K562 (cell line): ENCODE measurements around the gene GINS2. TPM values are rescaled to one million over a fixed set of nuclear protein-coding genes. Genes with fewer than 3 reads are reported as not detected.

ENCODE experiments used
- ATAC-seq: fragments of 200-7000 bp; cut with Tn5 transposase; 3 replicates; pipeline ENCODE4 v1.9.1; 2020; ENCODE audit warnings: moderate library complexity
- BruUV-seq: library from RNA; stranded (reverse); fragments of 400-500 nt; replicated peaks from 2 replicates; lab custom pipeline; 2021; lab: Mats Ljungman, UMichigan
- CTCF ChIA-PET: fragments of 300-600 bp; formaldehyde crosslinking; extraction: SDS; loops from one replicate; lab custom pipeline; 2021; ENCODE audit warnings: low intra/inter-chr PET ratio; lab: Yijun Ruan, JAX
- POLR2A ChIA-PET: fragments of 300-600, 350-650 bp; sonication (Branson Sonifier 250); formaldehyde crosslinking; extraction: SDS; loops from one replicate; lab custom pipeline; 2021; ENCODE audit warnings: antibody characterized with exemption, inconsistent platforms; lab: Yijun Ruan, JAX
- DNase-seq, 4 experiments: peaks; one replicate each; pipeline versions ENCODE4 v3.0.0 to v3.0.0-alpha.2; 2011 to 2018; ENCODE audit warnings: low spot score in 3 of 4, mixed read lengths in 3 of 4; ENCODE audit errors: extremely low read depth in 1 of 4
- FAIRE-seq: peaks from 2 replicates; lab custom pipeline; 2011; peaks lifted over from hg19 to GRCh38; lab: Jason Lieb, UNC
- H2AFZ ChIP-seq: 2 replicates; pipeline ENCODE4 v1.6.0; 2011; ENCODE audit warnings: low read depth, low read length, control low read depth, inconsistent platforms
- H3K27ac ChIP-seq: fragments of 200-600 bp; 3 replicates; pipeline ENCODE4 v1.8.0; 2011; ENCODE audit warnings: low read depth, mild to moderate bottlenecking, control low read depth, inconsistent platforms, low read length, moderate library complexity, mixed read lengths; ENCODE audit errors: extremely low read depth
- H3K27me3 ChIP-seq, 2 experiments: fragments of 300-600 bp in 1 of 2; 2 replicates in 1 of 2; 3 replicates in 1 of 2; pipeline versions ENCODE4 v1.6.0 to v1.8.0; 2011; ENCODE audit warnings: inconsistent platforms in 2 of 2, low read length in 2 of 2, mild to moderate bottlenecking in 1 of 2, mixed read lengths in 1 of 2, moderate library complexity in 1 of 2; ENCODE audit not compliant: control insufficient read depth in 2 of 2, insufficient read depth in 2 of 2
- H3K36me3 ChIP-seq: fragments of 300-600 bp; 3 replicates; pipeline ENCODE4 v1.8.0; 2011; ENCODE audit warnings: mild to moderate bottlenecking, low read length, inconsistent platforms; ENCODE audit not compliant: control insufficient read depth, insufficient read depth
- H3K4me1 ChIP-seq, 2 experiments: fragments of 200-600 bp in 1 of 2; replicated peaks in 1 of 2; 2 replicates in 1 of 2; 3 replicates in 1 of 2; pipeline versions ENCODE4 v1.5.1 to v1.8.0; 2011; ENCODE audit warnings: inconsistent platforms in 2 of 2, low read length in 2 of 2, mild to moderate bottlenecking in 1 of 2, mixed read lengths in 1 of 2, moderate library complexity in 1 of 2; ENCODE audit not compliant: control insufficient read depth in 2 of 2, insufficient read depth in 2 of 2
- H3K4me2 ChIP-seq: 2 replicates; pipeline ENCODE4 v1.6.1; 2011; ENCODE audit warnings: low read length, control low read depth, inconsistent platforms, mixed read lengths; ENCODE audit not compliant: insufficient read depth
- H3K4me3 ChIP-seq: fragments of 200-600 bp; sonication (generic), shearing (Covaris generic); 2 replicates; pipeline ENCODE4 v1.5.1; 2016; ENCODE audit warnings: control low read depth, inconsistent platforms
- H3K79me2 ChIP-seq: fragments of 200-600 bp; 3 replicates; pipeline ENCODE4 v1.8.0; 2011; ENCODE audit warnings: low read length, inconsistent platforms; ENCODE audit not compliant: control insufficient read depth, insufficient read depth
- H3K9ac ChIP-seq, 2 experiments: 2 replicates each; pipeline versions ENCODE4 v1.6.0 to v1.6.1; 2011; ENCODE audit warnings: low read depth in 2 of 2, low read length in 2 of 2, control low read depth in 1 of 2, inconsistent platforms in 1 of 2, mild to moderate bottlenecking in 1 of 2, mixed read lengths in 1 of 2; ENCODE audit not compliant: insufficient read depth in 1 of 2
- H3K9me1 ChIP-seq: one replicate; pipeline ENCODE4 v1.6.0; 2011; ENCODE audit warnings: inconsistent platforms, mild to moderate bottlenecking, low read length, moderate library complexity; ENCODE audit not compliant: control insufficient read depth, insufficient read depth
- H3K9me3 ChIP-seq: replicated peaks from 2 replicates; pipeline ENCODE4 v1.5.1; 2011; ENCODE audit warnings: low read depth, low read length, inconsistent platforms; ENCODE audit not compliant: control insufficient read depth, insufficient read depth
- H4K20me1 ChIP-seq: replicated peaks from 2 replicates; pipeline ENCODE4 v1.6.1; 2011; ENCODE audit warnings: low read length, inconsistent platforms, mixed read lengths; ENCODE audit not compliant: control insufficient read depth, insufficient read depth
- ARNT ChIP-seq, 2 experiments: fragments of 450-650 bp; IDR thresholded peaks; 2 replicates each; pipeline ENCODE4 v1.6.1; 2016; ENCODE audit warnings: mild to moderate bottlenecking in 1 of 2
- BRD4 ChIP-seq: fragments of 200-600 bp; sonication (generic); IDR thresholded peaks from 2 replicates; pipeline ENCODE4 v1.6.1; 2017; ENCODE audit warnings: inconsistent platforms
- POLR2G ChIP-seq: fragments of 200-400 bp; formaldehyde crosslinking; IDR thresholded peaks from 2 replicates; pipeline ENCODE4 v1.6.1; 2017; ENCODE audit warnings: low read depth, mild to moderate bottlenecking, antibody characterized with exemption, low read length, moderate library complexity
- RBFOX2 ChIP-seq: fragments of 200-400 bp; formaldehyde crosslinking; IDR thresholded peaks from 2 replicates; pipeline ENCODE4 v1.6.1; 2017; ENCODE audit warnings: low read depth, mild to moderate bottlenecking, low read length, moderate library complexity
- RBM22 ChIP-seq: fragments of 200-400 bp; formaldehyde crosslinking; IDR thresholded peaks from 2 replicates; pipeline ENCODE4 v1.6.1; 2018; ENCODE audit warnings: low read length, low read depth; ENCODE audit not compliant: poor library complexity, severe bottlenecking
- RBM25 ChIP-seq: fragments of 200-400 bp; formaldehyde crosslinking; IDR thresholded peaks from 2 replicates; pipeline ENCODE4 v1.6.1; 2018; ENCODE audit warnings: low read length, low read depth, moderate library complexity; ENCODE audit not compliant: severe bottlenecking
- SIX5 ChIP-seq, 2 experiments: IDR thresholded peaks; 2 replicates each; pipeline ENCODE4 v1.6.1; 2011; ENCODE audit warnings: low read length in 2 of 2, borderline replicate concordance in 1 of 2, low read depth in 1 of 2, mild to moderate bottlenecking in 1 of 2, moderate library complexity in 1 of 2; ENCODE audit not compliant: insufficient read depth in 1 of 2
- TCF7 ChIP-seq: sonication (generic); IDR thresholded peaks from 2 replicates; pipeline ENCODE4 v1.6.1; 2016; ENCODE audit warnings: antibody characterized with exemption, borderline replicate concordance
- XRCC3 ChIP-seq: fragments of 450-650 bp; IDR thresholded peaks from 2 replicates; pipeline ENCODE4 v1.6.1; 2017; ENCODE audit warnings: mild to moderate bottlenecking, moderate library complexity
- ZZZ3 ChIP-seq: fragments of 450-650 bp; IDR thresholded peaks from 2 replicates; pipeline ENCODE4 v1.6.1; 2016; ENCODE audit warnings: antibody characterized with exemption, mild to moderate bottlenecking, moderate library complexity
- WGBS: fragments of 100-300 bp; shearing (Covaris generic); methylation state at CpG from one replicate; pipeline ENCODE4 v1.1.6; 2016; ENCODE audit warnings: low coverage, mixed read lengths; ENCODE audit not compliant: insufficient coverage; ENCODE audit errors: missing lambda C conversion rate; 5-methylcytosine and 5-hydroxymethylcytosine counted together
- in situ Hi-C: fragments of 300-500 bp; cut with MboI; formaldehyde crosslinking; loops from 4 replicates; pipeline ENCODE4 v1.15.0; 2018; ENCODE audit warnings: inconsistent platforms, mixed read lengths
- intact Hi-C: fragments of 100-400 bp; cut with micrococcal nuclease; formaldehyde crosslinking; loops from 2 replicates; pipeline ENCODE4 v1.14.2; 2022
- polyA plus RNA-seq, 8 experiments: library from polyadenylated mRNA; depleted of rRNA in 4 of 8; stranded (reverse) in 5 of 8; unstranded in 3 of 8; fragments of >200 nt; fragmentation: Nextera tagmentation in 2 of 8; fragmentation: Illumina TruSeq in 1 of 8; extraction: Ambion mirVana in 2 of 8; extraction: Trizol in 1 of 8; gene quantifications; 2 replicates each; pipeline versions ENCODE4 v1.2.1 to v1.2.3, GENCODE V29; 2011 to 2014; ENCODE audit warnings: inconsistent platforms in 1 of 8, missing spikeins in 1 of 8
- total RNA-seq, 7 experiments: library from RNA; depleted of rRNA in 6 of 7; stranded (reverse); fragments of >200 nt in 6 of 7; fragmentation: Illumina TruSeq in 2 of 7; extraction: Trizol in 2 of 7; gene quantifications; 2 replicates each; pipeline versions ENCODE4 v1.2.1 to v1.2.3, GENCODE V29; 2011 to 2021; ENCODE audit warnings: low replicate concordance in 1 of 7
- TF ChIP-seq, protein P1 (sequence below), 2 experiments: fragments of 450-650 bp; conservative IDR thresholded peaks; 2 replicates each; pipeline ENCODE4 v1.6.1; 2017; ENCODE audit warnings: mild to moderate bottlenecking in 2 of 2, moderate library complexity in 2 of 2
- TF ChIP-seq, protein P2 (sequence below): sonication (generic); formaldehyde crosslinking; IDR thresholded peaks from 2 replicates; pipeline ENCODE4 v1.8.1; 2023; ENCODE audit warnings: mild to moderate bottlenecking, missing genetic modification reagents
- TF ChIP-seq, protein P3 (sequence below): sonication (generic); formaldehyde crosslinking; IDR thresholded peaks from 2 replicates; pipeline ENCODE4 v1.8.1; 2023; ENCODE audit warnings: mild to moderate bottlenecking, missing genetic modification reagents

The GINS2 gene
- total and polyA plus RNA-seq, 9 of the 15 experiments (the other 6 are each of a cell fraction or from before 2014, with no cell fraction given), result 40.4 to 76.2 (median 44.6) TPM

DNA sequence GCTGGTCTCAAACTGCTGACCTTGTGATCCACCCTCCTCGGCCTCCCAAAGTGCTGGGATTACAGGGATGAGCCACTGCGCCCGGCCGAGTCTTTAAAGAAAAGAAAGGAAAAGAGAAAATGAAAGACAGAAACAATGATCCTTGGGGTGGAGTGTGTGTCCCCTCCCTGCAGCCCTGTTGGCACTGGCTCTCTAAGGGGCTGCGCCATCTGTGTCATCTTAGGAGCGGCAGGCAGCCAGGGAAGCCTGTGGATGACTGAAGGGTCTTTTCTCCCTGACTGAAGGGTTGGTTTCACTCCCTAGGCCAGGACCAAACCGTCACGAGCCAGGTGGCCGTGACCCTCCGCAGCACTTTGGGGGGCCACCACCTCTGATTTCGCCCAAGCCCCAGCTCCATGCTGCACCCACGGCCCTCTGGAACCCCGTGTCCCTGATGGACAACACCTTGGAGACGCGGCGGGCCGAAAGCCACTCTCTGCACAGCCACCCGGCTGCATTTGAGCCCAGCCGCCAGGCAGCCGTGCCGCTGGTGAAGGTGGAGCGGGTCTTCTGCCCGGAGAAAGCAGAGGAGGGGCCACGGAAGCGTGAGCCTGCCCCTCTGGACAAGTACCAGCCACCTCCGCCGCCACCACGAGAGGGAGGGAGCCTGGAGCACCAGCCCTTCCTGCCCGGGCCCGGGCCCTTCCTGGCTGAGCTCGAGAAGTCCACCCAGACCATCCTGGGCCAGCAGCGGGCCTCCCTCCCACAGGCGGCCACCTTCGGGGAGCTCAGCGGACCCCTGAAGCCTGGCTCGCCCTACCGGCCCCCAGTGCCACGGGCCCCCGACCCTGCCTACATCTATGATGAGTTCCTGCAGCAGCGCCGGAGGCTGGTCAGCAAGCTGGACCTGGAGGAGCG, 27.7 kb downstream of the GINS2 start:
- H3K9me3 ChIP-seq, result no peaks in the 10 kb centered on the region
- no peaks in the 10 kb centered on the region for H3K27me3 ChIP-seq
- H3K4me3 ChIP-seq, result no peak overlapping the region
- intact Hi-C loops (no loop called here), in situ Hi-C loops (no loop called here)
- peaks cover 19% of the 10 kb centered on the region for H3K79me2 ChIP-seq
- POLR2A ChIA-PET, result interaction anchor here (0.7 to 3.1 kb wide), 5 partner anchors 8 to 35 kb away, joined by 3 to 10 read pairs (median 3); no protein-coding TSS in a partner anchor
- ATAC-seq (no peak), DNase-seq (no peak), FAIRE-seq (no peak)
- BruUV-seq, result no TSS peak
- peaks cover 40% of the 10 kb centered on the region for H4K20me1 ChIP-seq
- H3K9me1 ChIP-seq, result no peaks in the 10 kb centered on the region
- H3K4me1 ChIP-seq, result peaks cover 0 to 27% of the 10 kb centered on the region in 2 experiments; a peak in 1 of 5 replicates
- no peak overlapping the region for H2AFZ ChIP-seq
- CTCF ChIA-PET, result interaction anchor here (1.8 to 2.1 kb wide), 2 partner anchors 57 to 58 kb away, joined by 7 to 10 read pairs; no protein-coding TSS in a partner anchor
- WGBS, result 96% methylated on average over 25 of the region's 42 CpGs
- peaks cover 99% of the 10 kb centered on the region for H3K36me3 ChIP-seq
- no peak overlapping the region; a peak in 1 of 4 replicates for H3K9ac ChIP-seq
- H3K27ac ChIP-seq, result no peak overlapping the region
- H3K4me2 ChIP-seq, result no peak overlapping the region
- TF ChIP-seq ZZZ3 (no peak), RBM22 (peak; percentile 97), SIX5 (IDR thresholded peaks at IDR 0.05; ENCODE audit: borderline replicate concordance in 1 of 2, insufficient read depth in 1 of 2, low read depth in 1 of 2, low read length in 2 of 2) (no peak), RBM25 (no peak), ARNT (IDR thresholded peaks at IDR 0.05) (no peak), RBFOX2 (peak; percentile 34; the same call in 1 of the 2 replicates), TCF7 (no peak), POLR2G (peak; percentile 73), XRCC3 (no peak), BRD4 (no peak)
- TF ChIP-seq, protein P1, sequence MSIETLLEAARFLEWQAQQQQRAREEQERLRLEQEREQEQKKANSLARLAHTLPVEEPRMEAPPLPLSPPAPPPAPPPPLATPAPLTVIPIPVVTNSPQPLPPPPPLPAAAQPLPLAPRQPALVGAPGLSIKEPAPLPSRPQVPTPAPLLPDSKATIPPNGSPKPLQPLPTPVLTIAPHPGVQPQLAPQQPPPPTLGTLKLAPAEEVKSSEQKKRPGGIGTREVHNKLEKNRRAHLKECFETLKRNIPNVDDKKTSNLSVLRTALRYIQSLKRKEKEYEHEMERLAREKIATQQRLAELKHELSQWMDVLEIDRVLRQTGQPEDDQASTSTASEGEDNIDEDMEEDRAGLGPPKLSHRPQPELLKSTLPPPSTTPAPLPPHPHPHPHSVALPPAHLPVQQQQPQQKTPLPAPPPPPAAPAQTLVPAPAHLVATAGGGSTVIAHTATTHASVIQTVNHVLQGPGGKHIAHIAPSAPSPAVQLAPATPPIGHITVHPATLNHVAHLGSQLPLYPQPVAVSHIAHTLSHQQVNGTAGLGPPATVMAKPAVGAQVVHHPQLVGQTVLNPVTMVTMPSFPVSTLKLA (conservative IDR thresholded peaks at IDR 0.05), result no peak
- TF ChIP-seq, protein P2, sequence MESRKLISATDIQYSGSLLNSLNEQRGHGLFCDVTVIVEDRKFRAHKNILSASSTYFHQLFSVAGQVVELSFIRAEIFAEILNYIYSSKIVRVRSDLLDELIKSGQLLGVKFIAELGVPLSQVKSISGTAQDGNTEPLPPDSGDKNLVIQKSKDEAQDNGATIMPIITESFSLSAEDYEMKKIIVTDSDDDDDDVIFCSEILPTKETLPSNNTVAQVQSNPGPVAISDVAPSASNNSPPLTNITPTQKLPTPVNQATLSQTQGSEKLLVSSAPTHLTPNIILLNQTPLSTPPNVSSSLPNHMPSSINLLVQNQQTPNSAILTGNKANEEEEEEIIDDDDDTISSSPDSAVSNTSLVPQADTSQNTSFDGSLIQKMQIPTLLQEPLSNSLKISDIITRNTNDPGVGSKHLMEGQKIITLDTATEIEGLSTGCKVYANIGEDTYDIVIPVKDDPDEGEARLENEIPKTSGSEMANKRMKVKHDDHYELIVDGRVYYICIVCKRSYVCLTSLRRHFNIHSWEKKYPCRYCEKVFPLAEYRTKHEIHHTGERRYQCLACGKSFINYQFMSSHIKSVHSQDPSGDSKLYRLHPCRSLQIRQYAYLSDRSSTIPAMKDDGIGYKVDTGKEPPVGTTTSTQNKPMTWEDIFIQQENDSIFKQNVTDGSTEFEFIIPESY (CRISPR knock-in tag), result no peak
- TF ChIP-seq, protein P3, sequence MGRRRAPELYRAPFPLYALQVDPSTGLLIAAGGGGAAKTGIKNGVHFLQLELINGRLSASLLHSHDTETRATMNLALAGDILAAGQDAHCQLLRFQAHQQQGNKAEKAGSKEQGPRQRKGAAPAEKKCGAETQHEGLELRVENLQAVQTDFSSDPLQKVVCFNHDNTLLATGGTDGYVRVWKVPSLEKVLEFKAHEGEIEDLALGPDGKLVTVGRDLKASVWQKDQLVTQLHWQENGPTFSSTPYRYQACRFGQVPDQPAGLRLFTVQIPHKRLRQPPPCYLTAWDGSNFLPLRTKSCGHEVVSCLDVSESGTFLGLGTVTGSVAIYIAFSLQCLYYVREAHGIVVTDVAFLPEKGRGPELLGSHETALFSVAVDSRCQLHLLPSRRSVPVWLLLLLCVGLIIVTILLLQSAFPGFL (CRISPR knock-in tag), result no peak
